ENCODE results near the gene BPIFB6.

Gene BPIFB6

GRCh38 chr20:32986331-32986966, 45.0 kb upstream of the BPIFB6 start:
- TF ChIP-seq, protein P1, sequence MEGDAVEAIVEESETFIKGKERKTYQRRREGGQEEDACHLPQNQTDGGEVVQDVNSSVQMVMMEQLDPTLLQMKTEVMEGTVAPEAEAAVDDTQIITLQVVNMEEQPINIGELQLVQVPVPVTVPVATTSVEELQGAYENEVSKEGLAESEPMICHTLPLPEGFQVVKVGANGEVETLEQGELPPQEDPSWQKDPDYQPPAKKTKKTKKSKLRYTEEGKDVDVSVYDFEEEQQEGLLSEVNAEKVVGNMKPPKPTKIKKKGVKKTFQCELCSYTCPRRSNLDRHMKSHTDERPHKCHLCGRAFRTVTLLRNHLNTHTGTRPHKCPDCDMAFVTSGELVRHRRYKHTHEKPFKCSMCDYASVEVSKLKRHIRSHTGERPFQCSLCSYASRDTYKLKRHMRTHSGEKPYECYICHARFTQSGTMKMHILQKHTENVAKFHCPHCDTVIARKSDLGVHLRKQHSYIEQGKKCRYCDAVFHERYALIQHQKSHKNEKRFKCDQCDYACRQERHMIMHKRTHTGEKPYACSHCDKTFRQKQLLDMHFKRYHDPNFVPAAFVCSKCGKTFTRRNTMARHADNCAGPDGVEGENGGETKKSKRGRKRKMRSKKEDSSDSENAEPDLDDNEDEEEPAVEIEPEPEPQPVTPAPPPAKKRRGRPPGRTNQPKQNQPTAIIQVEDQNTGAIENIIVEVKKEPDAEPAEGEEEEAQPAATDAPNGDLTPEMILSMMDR (IDR thresholded peaks at IDR 0.05; ENCODE audit: low read length, missing control alignments) = no peak
- H3K4me3 ChIP-seq (replicated peaks; ENCODE audit: low read depth, low read length) = no peak overlapping the region
- no peak for DNase-seq (ENCODE audit: low read depth)

DNA sequence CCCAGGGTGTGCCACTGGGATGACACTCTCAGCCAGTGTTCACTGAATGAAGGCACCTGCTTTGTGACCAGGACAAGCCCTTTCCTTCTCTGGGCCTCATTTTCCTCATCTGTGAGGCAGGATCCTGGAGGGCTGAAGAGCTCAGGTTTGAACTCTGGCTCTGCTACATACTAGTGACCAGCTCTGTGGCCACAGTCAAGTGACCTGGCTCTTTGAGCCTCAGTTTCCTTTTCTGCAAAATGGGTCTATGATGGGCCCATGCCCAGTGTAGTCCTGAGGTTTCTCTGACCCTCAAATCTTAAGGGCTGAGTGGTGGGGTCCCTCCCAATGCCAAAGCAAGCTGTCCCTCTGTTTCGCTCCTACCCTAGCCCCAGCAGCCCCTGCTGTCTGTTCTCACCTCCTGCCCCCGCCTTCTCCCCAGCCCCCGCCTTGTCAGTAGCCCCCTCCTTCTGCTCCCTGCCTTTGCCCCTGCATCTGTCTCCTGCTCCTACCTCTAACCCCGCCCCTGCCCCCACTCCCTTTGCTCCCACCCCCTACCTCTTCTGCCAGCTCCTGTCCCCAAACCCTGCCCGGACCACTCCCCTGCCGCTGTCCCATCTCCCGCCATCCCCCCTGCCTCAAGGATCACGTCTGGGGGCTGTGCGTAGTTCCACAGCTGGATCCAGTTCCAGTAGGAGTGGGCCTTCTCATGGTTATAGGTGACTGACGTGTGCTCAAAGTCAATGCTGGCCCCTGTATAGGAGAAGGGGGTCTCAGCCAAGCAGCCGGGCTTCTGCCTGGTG, 44.2 kb upstream of the BPIFB6 start:
- no peak for DNase-seq (ENCODE audit: low read depth)
- TF ChIP-seq, protein P1 (IDR thresholded peaks at IDR 0.05; ENCODE audit: low read length, missing control alignments) = no peak

DNA sequence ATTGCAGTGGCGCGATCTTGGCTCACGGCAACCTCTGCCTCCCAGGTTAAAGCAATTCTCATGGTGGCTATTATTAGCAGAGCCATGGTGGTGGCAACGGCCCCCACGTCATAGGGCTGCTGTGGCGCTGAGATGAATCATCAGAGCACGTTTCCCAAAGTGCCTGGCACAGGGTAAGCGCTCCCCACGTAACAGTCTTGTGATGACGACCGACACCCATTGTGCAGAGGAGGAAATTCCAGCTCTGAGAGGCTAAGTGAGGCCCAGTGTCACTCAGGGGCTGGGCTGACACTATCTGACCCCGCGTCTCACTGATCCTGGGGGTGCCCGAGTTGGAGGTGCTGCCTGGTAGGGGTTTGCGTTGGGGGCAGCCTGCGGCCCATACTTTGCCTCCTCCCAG, 43.4 kb upstream of the BPIFB6 start:
- no peak for DNase-seq (ENCODE audit: low read depth)
- TF ChIP-seq, protein P1 (IDR thresholded peaks at IDR 0.05; ENCODE audit: low read length, missing control alignments) = no peak

More for the DNA sequence above, 44.2 kb upstream of the BPIFB6 start:
- no peak overlapping the region for H3K4me3 ChIP-seq (replicated peaks; ENCODE audit: low read depth, low read length)

GRCh38 chr20:32989507-32990283, 41.8 kb upstream of the BPIFB6 start:
- no peak overlapping the region for H3K4me3 ChIP-seq (replicated peaks; ENCODE audit: low read depth, low read length)
- DNase-seq (ENCODE audit: low read depth) = no peak
- TF ChIP-seq, protein P1 (IDR thresholded peaks at IDR 0.05; ENCODE audit: low read length, missing control alignments) = no peak

More for the DNA sequence above, 43.4 kb upstream of the BPIFB6 start:
- H3K4me3 ChIP-seq (replicated peaks; ENCODE audit: low read depth, low read length) = no peak overlapping the region

DNA sequence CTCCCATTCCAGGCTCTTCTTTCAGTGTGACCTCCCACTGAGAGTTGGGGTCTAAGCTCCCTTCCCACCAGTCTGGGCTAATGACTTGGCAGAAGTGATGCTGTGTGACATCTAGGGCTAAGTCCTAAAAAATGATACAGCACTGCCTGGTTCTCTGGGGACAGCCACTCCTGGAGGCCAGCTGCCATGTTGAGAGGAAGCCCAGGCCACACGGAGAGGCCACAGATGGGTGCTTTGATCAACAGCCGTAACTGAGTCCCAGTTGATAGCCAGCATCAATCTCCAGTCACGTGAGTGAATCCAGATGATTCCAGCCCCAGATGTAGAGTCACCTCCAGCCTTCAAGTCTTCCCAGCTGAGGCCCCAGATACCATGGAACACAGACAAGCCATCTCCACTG, 41.0 kb upstream of the BPIFB6 start:
- TF ChIP-seq, protein P1 (IDR thresholded peaks at IDR 0.05; ENCODE audit: low read length, missing control alignments) = no peak
- no peak for DNase-seq (ENCODE audit: low read depth)
- no peak overlapping the region for H3K4me3 ChIP-seq (replicated peaks; ENCODE audit: low read depth, low read length)

DNA sequence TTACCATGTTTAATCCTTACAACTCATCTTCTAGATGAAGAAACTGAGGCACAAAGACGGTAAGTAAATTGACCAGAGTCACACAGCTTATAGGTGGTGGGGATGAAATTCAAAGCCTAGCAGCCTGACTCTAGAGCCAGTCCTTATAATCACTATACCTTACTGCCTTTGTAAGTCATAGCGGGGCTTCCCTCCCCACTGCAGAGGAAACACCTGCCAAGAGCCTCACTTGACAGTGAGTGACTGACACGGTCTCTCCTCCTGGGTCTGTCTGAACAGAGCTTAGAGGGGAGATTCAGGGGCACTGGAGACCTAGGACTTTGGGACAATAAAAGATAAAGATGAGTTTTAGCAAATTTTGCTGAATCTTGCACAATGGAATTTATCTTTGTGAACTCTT, 40.1 kb upstream of the BPIFB6 start:
- TF ChIP-seq, protein P1 (IDR thresholded peaks at IDR 0.05; ENCODE audit: low read length, missing control alignments) = no peak
- H3K4me3 ChIP-seq (replicated peaks; ENCODE audit: low read depth, low read length) = no peak overlapping the region
- DNase-seq (ENCODE audit: low read depth) = no peak
